Thyroid gland (tissue), 4 donors: ENCODE data around the gene OR52N1. TPM values are rescaled to one million over a fixed set of nuclear protein-coding genes. Genes with fewer than 3 reads are reported as not detected.

Experiments used
- DNase-seq, 2 donors: peaks; one replicate each; pipeline ENCODE4 v3.0.0-alpha.2; 2019
- H3K27ac ChIP-seq, 3 donors: fragments of 200-600 bp; sonication (generic); 1 replicate in 2 of 3; 2 replicates in 1 of 3; pipeline ENCODE4 v1.5.1; 2016 to 2019; ENCODE audit warnings: mild to moderate bottlenecking in 1 of 3, moderate library complexity in 1 of 3
- H3K27me3 ChIP-seq: fragments of 200-600 bp; sonication (generic); one replicate; pipeline ENCODE4 v1.5.1; 2019
- H3K36me3 ChIP-seq, 2 donors: fragments of 200-600 bp; sonication (generic); one replicate each; pipeline ENCODE4 v1.5.1; 2016 to 2019
- H3K4me1 ChIP-seq, 2 donors: fragments of 200-600 bp; sonication (generic); one replicate each; pipeline ENCODE4 v1.5.1; 2017 to 2019
- H3K4me3 ChIP-seq, 3 donors: fragments of 200-600 bp; sonication (generic); replicated peaks in 1 of 3; 1 replicate in 2 of 3; 2 replicates in 1 of 3; pipeline ENCODE4 v1.5.1; 2016; ENCODE audit warnings: mild to moderate bottlenecking in 1 of 3
- H3K9me3 ChIP-seq: fragments of 200-600 bp; sonication (generic); one replicate; pipeline ENCODE4 v1.5.1; 2017
- CTCF ChIP-seq, 6 experiments: fragments of 200-600 bp in 3 of 6; fragments of 450-650 bp in 3 of 6; sonication (generic) in 3 of 6; IDR thresholded peaks; one replicate each; pipeline ENCODE4 v1.5.1; 2016 to 2019; ENCODE audit warnings: antibody characterized with exemption in 6 of 6, mild to moderate bottlenecking in 2 of 6, inconsistent platforms in 1 of 6, moderate library complexity in 1 of 6
- POLR2A ChIP-seq, 2 donors: fragments of 450-650 bp; IDR thresholded peaks; one replicate each; pipeline ENCODE4 v1.6.1; 2017; ENCODE audit warnings: antibody characterized with exemption in 2 of 2, mild to moderate bottlenecking in 2 of 2, moderate library complexity in 1 of 2
- WGBS, 2 donors: methylation state at CpG; one replicate each; pipeline ENCODE4 v1.1.5; 2017; 5-methylcytosine and 5-hydroxymethylcytosine counted together
- intact Hi-C: fragments of 100-400 bp; cut with DNase I; formaldehyde crosslinking; loops from one replicate; pipeline ENCODE4 v1.15.1; 2023
- total RNA-seq, 4 donors: library from RNA; depleted of rRNA; stranded (reverse); fragments of >200 nt; gene quantifications; one replicate each; pipeline ENCODE4 v1.2.3, GENCODE V29; 2016

OR52N1 gene
- total RNA-seq, 4 donors from 2014 or later: not detected

- Histone ChIP-seq H3K4me1 (no peaks in the 10 kb centered on the region), H3K27ac (no peak within 1 kb of the TSS), H3K9me3 (no peaks in the 10 kb centered on the region), H3K27me3 (no peaks in the 10 kb centered on the region), H3K4me3 (no peak within 1 kb of the TSS), H3K36me3 (no peaks in the 10 kb centered on the region)
- TF ChIP-seq CTCF (IDR thresholded peaks at IDR 0.05) (no peak), POLR2A (IDR thresholded peaks at IDR 0.05) (no peak)
- WGBS, 2 donors: 100% methylated on average over 1 of the region's 1 CpG
- intact Hi-C loops: no loop called here
- DNase-seq: no peak
Measured at GRCh38 chr11:5753943-5754342, 37.1 kb downstream of the OR52N1 start, which contains the start of gene OR52N4. OR52N4 (plus strand) TSS chr11:5754243; CDS start chr11:5754741, 498 bp downstream.

- intact Hi-C loops: no loop called here
- WGBS, 2 donors: 84% methylated on average over 3 of the region's 3 CpGs
- no peak for DNase-seq
- TF ChIP-seq POLR2A (IDR thresholded peaks at IDR 0.05) (no peak), CTCF (IDR thresholded peaks at IDR 0.05) (no peak)
- no peaks in the 10 kb centered on the region for H3K27me3 ChIP-seq
- H3K27ac ChIP-seq: no peak overlapping the region
- H3K9me3 ChIP-seq: no peaks in the 10 kb centered on the region
- H3K4me1 ChIP-seq: no peaks in the 10 kb centered on the region
- H3K4me3 ChIP-seq: no peak overlapping the region
- no peaks in the 10 kb centered on the region for H3K36me3 ChIP-seq
Measured at GRCh38 chr11:5749836-5750235, 41.2 kb downstream of the OR52N1 start.

- WGBS, 2 donors: 77 to 86% methylated on average over 3 of the region's 3 CpGs
- Histone ChIP-seq H3K4me1 (no peaks in the 10 kb centered on the region), H3K27me3 (no peaks in the 10 kb centered on the region), H3K27ac (no peak overlapping the region), H3K36me3 (no peaks in the 10 kb centered on the region), H3K4me3 (no peak overlapping the region), H3K9me3 (no peaks in the 10 kb centered on the region)
- DNase-seq: no peak
- intact Hi-C loops: no loop called here
- no peak for TF ChIP-seq POLR2A (IDR thresholded peaks at IDR 0.05)
- TF ChIP-seq CTCF (IDR thresholded peaks at IDR 0.05): no peak
Measured at GRCh38 chr11:5746614-5747013, 44.5 kb downstream of the OR52N1 start.

- H3K27me3 ChIP-seq: no peaks in the 10 kb centered on the region
- intact Hi-C loops: no loop called here
- WGBS, 2 donors: 61 to 69% methylated on average over 1 of the region's 1 CpG
- no peaks in the 10 kb centered on the region for H3K4me1 ChIP-seq
- no peak for DNase-seq
- no peak for TF ChIP-seq CTCF (IDR thresholded peaks at IDR 0.05)
- TF ChIP-seq POLR2A (IDR thresholded peaks at IDR 0.05): no peak
- H3K4me3 ChIP-seq: no peak overlapping the region
- H3K36me3 ChIP-seq: no peaks in the 10 kb centered on the region
- H3K27ac ChIP-seq: no peak overlapping the region
- H3K9me3 ChIP-seq: no peaks in the 10 kb centered on the region
Measured at GRCh38 chr11:5738431-5738830, 52.6 kb downstream of the OR52N1 start.

- Histone ChIP-seq H3K4me1 (no peaks in the 10 kb centered on the region), H3K36me3 (no peaks in the 10 kb centered on the region), H3K27me3 (no peaks in the 10 kb centered on the region), H3K9me3 (no peaks in the 10 kb centered on the region), H3K4me3 (no peak overlapping the region), H3K27ac (no peak overlapping the region)
- 79 to 87% methylated on average over 6 of the region's 6 CpGs for WGBS, 2 donors
- TF ChIP-seq CTCF (IDR thresholded peaks at IDR 0.05) (no peak), POLR2A (IDR thresholded peaks at IDR 0.05) (no peak)
- intact Hi-C loops: no loop called here
- no peak for DNase-seq
Measured at GRCh38 chr11:5737670-5738392, 53.2 kb downstream of the OR52N1 start.
